PC-3 (cell line): ENCODE results near the gene PCED1B. TPM values are rescaled to one million over a fixed set of nuclear protein-coding genes. Genes with fewer than 3 reads are reported as not detected.

Source experiments
- ATAC-seq: fragments of 200-7000 bp; cut with Tn5 transposase; 2 replicates; pipeline ENCODE4 v1.9.1; 2020; ENCODE audit warnings: mild to moderate bottlenecking, moderate library complexity
- BruUV-seq: library from RNA; stranded (reverse); fragments of 400-500 nt; replicated peaks from 2 replicates; lab custom pipeline; 2021; lab: Mats Ljungman, UMichigan
- CTCF ChIA-PET: fragments of 300-600 bp; sonication (Branson Sonifier 250); formaldehyde crosslinking; loops from one replicate; lab custom pipeline; 2022; ENCODE audit warnings: antibody characterized with exemption; lab: Charles Lee
- POLR2A ChIA-PET: fragments of 300-600 bp; sonication (Branson Sonifier 250); formaldehyde crosslinking; loops from one replicate; lab custom pipeline; 2022; ENCODE audit warnings: antibody characterized with exemption; ENCODE audit not compliant: unreplicated experiment; lab: Charles Lee
- DNase-seq: peaks from one replicate; pipeline ENCODE4 v3.0.0-alpha.2; 2015
- H2AFZ ChIP-seq: fragments of 300-600 bp; sonication (generic); 2 replicates; pipeline ENCODE4 v1.6.0; 2016; ENCODE audit warnings: antibody characterized with exemption, low read length
- H3F3A ChIP-seq: fragments of 300-600 bp; sonication (generic); one replicate; pipeline ENCODE4 v1.6.0; 2017; ENCODE audit warnings: antibody characterized with exemption, low read length, control low read depth, mild to moderate bottlenecking; ENCODE audit not compliant: unreplicated experiment
- H3K27ac ChIP-seq: fragments of 300-600 bp; sonication (generic); 2 replicates; pipeline ENCODE4 v1.5.1; 2016; ENCODE audit warnings: mild to moderate bottlenecking, low read length
- H3K27me3 ChIP-seq: fragments of 300-600 bp; sonication (generic); 2 replicates; pipeline ENCODE4 v1.6.1; 2016; ENCODE audit warnings: low read length, mixed read lengths
- H3K36me3 ChIP-seq: fragments of 300-600 bp; sonication (generic); 2 replicates; pipeline ENCODE4 v1.6.1; 2016; ENCODE audit warnings: low read depth, mixed run types, low read length, mixed read lengths
- H3K4me1 ChIP-seq: fragments of 300-600 bp; sonication (generic); 2 replicates; pipeline ENCODE4 v1.5.1; 2016; ENCODE audit warnings: low read length; ENCODE audit not compliant: insufficient read depth
- H3K4me2 ChIP-seq: fragments of 300-600 bp; sonication (generic); 2 replicates; pipeline ENCODE4 v1.6.0; 2016; ENCODE audit warnings: low read length
- H3K4me3 ChIP-seq: fragments of 300-600 bp; sonication (generic); 2 replicates; pipeline ENCODE4 v1.5.1; 2016; ENCODE audit warnings: mild to moderate bottlenecking, low read length, mixed read lengths
- H3K79me2 ChIP-seq: fragments of 300-600 bp; sonication (generic); 2 replicates; pipeline ENCODE4 v1.6.1; 2017; ENCODE audit warnings: low read length, mixed read lengths
- H3K9ac ChIP-seq: fragments of 300-600 bp; sonication (generic); 2 replicates; pipeline ENCODE4 v1.6.0; 2016; ENCODE audit warnings: mild to moderate bottlenecking, low read length
- H3K9me2 ChIP-seq: fragments of 300-600 bp; sonication (generic); replicated peaks from 2 replicates; pipeline ENCODE4 v1.6.1; 2016; ENCODE audit warnings: mixed run types, low read length, mixed read lengths
- H3K9me3 ChIP-seq: fragments of 300-600 bp; sonication (generic); 2 replicates; pipeline ENCODE4 v1.6.1; 2016; ENCODE audit warnings: low read length, mixed read lengths
- H4K20me1 ChIP-seq: fragments of 300-600 bp; sonication (generic); 2 replicates; pipeline ENCODE4 v1.6.1; 2016; ENCODE audit warnings: low read length, mixed read lengths
- EZH2 ChIP-seq: fragments of 300-600 bp; sonication (generic); IDR thresholded peaks from one replicate; pipeline ENCODE4 v1.6.1; 2017; ENCODE audit warnings: antibody characterized with exemption, mild to moderate bottlenecking, low read length; ENCODE audit not compliant: unreplicated experiment
- EZH2phosphoT487 ChIP-seq: fragments of 300-600 bp; sonication (generic); IDR thresholded peaks from 2 replicates; pipeline ENCODE4 v1.6.1; 2018; ENCODE audit warnings: mild to moderate bottlenecking, antibody characterized with exemption, low read length, borderline replicate concordance
- intact Hi-C: fragments of 100-400 bp; cut with micrococcal nuclease; formaldehyde crosslinking; loops from 2 replicates; pipeline ENCODE4 v1.9.0; 2023
- total RNA-seq: library from RNA; depleted of rRNA; stranded (reverse); fragments of >200 nt; gene quantifications from 2 replicates; pipeline ENCODE4 v1.2.3, GENCODE V29; 2014
- TF ChIP-seq, protein P1 (sequence below): fragments of 300-600 bp; sonication (generic); conservative IDR thresholded peaks from 2 replicates; pipeline ENCODE4 v1.5.1; 2017; ENCODE audit warnings: antibody characterized with exemption, low read depth, mild to moderate bottlenecking, low read length

The PCED1B gene
- total RNA-seq, 1 experiment from 2014 or later, result 1.0 TPM

DNA sequence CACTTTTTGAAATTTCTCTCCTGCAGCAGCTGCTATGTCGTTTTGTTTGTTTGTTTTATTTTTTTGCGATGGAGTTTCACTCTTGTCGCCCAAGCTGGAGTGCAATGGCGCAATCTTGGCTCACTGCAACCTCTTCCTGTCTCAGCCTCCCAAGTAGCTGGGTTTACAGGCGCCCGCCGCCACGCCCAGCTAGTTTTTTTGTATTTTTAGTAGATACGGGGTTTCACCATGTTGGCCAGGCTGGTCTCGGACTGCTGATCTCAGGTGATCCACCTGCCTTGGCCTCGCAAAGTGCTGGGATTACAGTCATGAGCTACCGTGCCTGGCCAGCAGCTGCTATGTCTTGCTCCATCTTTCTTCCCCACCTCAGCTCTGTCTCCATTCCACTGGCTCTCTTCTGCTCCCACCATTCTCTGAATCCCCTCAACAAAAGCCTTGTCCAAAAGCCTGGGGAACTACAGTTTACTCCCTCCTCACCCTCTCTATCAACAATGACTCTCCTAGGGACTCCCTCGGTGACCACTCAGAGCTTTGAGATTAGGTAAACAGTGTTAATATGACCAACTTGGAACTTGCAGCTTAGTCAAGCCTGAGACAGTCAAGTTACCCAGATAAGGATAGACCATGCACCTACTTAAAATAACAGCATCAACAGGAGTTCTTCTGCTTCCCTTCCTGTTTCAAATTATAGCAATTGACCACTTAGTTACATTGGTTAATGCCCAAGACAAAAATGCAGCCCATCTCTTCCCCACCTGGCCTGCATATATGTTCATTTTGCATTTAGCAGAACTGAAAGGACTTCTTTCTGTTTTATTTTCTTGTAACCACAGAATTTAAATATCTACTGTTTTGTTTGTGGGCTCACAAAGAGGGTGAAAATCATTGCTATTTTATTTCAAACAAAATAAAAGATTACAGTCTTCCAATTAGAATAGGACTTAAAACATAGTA lies 189.4 kb downstream of the PCED1B start:
- no peaks in the 10 kb centered on the region for H3K36me3 ChIP-seq
- no peaks in the 10 kb centered on the region for H3F3A ChIP-seq
- peaks cover 61% of the 10 kb centered on the region for H3K4me1 ChIP-seq
- no peaks in the 10 kb centered on the region for H3K9me2 ChIP-seq
- CTCF ChIA-PET, result no interaction called here
- no peaks in the 10 kb centered on the region for H4K20me1 ChIP-seq
- intact Hi-C loops, result no loop called here
- peak overlapping the region; percentile 24; the same call in 1 of the 2 replicates for H2AFZ ChIP-seq
- no TSS peak for BruUV-seq
- no peaks in the 10 kb centered on the region for H3K79me2 ChIP-seq
- no peak overlapping the region for H3K9ac ChIP-seq
- H3K4me2 ChIP-seq, result no peak overlapping the region
- ATAC-seq, result no peak
- no peaks in the 10 kb centered on the region for H3K27me3 ChIP-seq
- H3K27ac ChIP-seq, result peak overlapping the region; percentile 97
- DNase-seq, result peak; percentile 58
- H3K9me3 ChIP-seq, result no peaks in the 10 kb centered on the region
- H3K4me3 ChIP-seq, result no peak overlapping the region
- POLR2A ChIA-PET, result interaction anchor here (0.8 kb wide), 1 partner anchor 104 kb away, joined by 3 read pairs; no protein-coding TSS in a partner anchor
- no peak for TF ChIP-seq EZH2
- TF ChIP-seq, protein P1, sequence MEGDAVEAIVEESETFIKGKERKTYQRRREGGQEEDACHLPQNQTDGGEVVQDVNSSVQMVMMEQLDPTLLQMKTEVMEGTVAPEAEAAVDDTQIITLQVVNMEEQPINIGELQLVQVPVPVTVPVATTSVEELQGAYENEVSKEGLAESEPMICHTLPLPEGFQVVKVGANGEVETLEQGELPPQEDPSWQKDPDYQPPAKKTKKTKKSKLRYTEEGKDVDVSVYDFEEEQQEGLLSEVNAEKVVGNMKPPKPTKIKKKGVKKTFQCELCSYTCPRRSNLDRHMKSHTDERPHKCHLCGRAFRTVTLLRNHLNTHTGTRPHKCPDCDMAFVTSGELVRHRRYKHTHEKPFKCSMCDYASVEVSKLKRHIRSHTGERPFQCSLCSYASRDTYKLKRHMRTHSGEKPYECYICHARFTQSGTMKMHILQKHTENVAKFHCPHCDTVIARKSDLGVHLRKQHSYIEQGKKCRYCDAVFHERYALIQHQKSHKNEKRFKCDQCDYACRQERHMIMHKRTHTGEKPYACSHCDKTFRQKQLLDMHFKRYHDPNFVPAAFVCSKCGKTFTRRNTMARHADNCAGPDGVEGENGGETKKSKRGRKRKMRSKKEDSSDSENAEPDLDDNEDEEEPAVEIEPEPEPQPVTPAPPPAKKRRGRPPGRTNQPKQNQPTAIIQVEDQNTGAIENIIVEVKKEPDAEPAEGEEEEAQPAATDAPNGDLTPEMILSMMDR, result no peak
- TF ChIP-seq EZH2phosphoT487, result no peak

DNA sequence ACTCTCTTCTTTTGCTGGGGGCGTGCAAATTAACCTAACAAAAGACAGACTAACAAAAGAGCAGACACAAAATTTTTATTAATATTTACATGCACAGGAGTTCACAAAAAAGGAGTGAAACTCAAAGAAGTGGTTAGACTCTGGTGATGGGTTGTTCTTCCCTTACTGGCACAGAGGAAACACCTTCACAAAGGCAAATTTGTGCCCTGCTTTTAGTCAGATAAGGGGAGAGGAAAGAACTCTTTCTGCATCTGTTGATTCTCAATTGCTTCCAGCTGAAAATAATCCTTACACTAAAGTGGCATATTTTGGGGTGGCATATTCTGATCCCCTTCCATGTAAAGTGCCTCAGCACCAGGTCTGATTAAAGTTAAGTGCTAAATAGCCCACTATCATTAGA lies 190.5 kb downstream of the PCED1B start:
- TF ChIP-seq EZH2phosphoT487 (no peak), EZH2 (no peak)
- TF ChIP-seq, protein P1, result no peak
- H2AFZ ChIP-seq, result no peak overlapping the region
- H3K79me2 ChIP-seq, result no peaks in the 10 kb centered on the region
- H3K36me3 ChIP-seq, result no peaks in the 10 kb centered on the region
- ChIA-PET POLR2A (no interaction called here), CTCF (no interaction called here)
- intact Hi-C loops, result loop anchor here (2.0 to 10.0 kb wide), 6 partner anchors 33 to 235 kb away; no protein-coding TSS in a partner anchor
- DNase-seq (no peak), ATAC-seq (no peak)
- H3F3A ChIP-seq, result no peaks in the 10 kb centered on the region
- peaks cover 61% of the 10 kb centered on the region for H3K4me1 ChIP-seq
- H3K9ac ChIP-seq, result peak overlapping the region; percentile 73; the same call in 1 of the 2 replicates
- H3K27me3 ChIP-seq, result no peaks in the 10 kb centered on the region
- H4K20me1 ChIP-seq, result no peaks in the 10 kb centered on the region
- no peaks in the 10 kb centered on the region for H3K9me2 ChIP-seq
- no peaks in the 10 kb centered on the region for H3K9me3 ChIP-seq
- no peak overlapping the region for H3K4me2 ChIP-seq
- BruUV-seq, result no TSS peak
- H3K4me3 ChIP-seq, result no peak overlapping the region
- peak overlapping the region; percentile 97 for H3K27ac ChIP-seq
